HEK293 (cell line): ENCODE results near the gene GOSR2.
A peak's percentile ranks its signal among the peaks of the same experiment; 100 is the strongest.

Experiments used
- CTCF ChIA-PET: fragments of 350-600 bp; formaldehyde crosslinking; extraction: SDS; loops from one replicate; lab custom pipeline; 2021; ENCODE audit warnings: antibody characterized with exemption; lab: Yijun Ruan, JAX
- POLR2A ChIA-PET: fragments of 300-600 bp; formaldehyde crosslinking; extraction: SDS; loops from one replicate; lab custom pipeline; 2020; ENCODE audit warnings: antibody characterized with exemption, inconsistent platforms; lab: Yijun Ruan, JAX
- H3K27ac ChIP-seq: fragments of 200-500 bp; sonication (Bioruptor generic); 2 replicates; pipeline ENCODE4 v1.5.1; 2014; ENCODE audit warnings: low read depth, low read length, control low read depth, inconsistent platforms; ENCODE audit errors: extremely low read depth
- H3K36me3 ChIP-seq, 2 experiments: fragments of 200-500 bp in 1 of 2; sonication (Bioruptor generic) in 1 of 2; 1 replicate in 1 of 2; 2 replicates in 1 of 2; pipeline ENCODE4 v1.5.1; 2014 to 2017; ENCODE audit warnings: inconsistent platforms in 2 of 2, low read length in 2 of 2; ENCODE audit not compliant: control insufficient read depth in 2 of 2, insufficient read depth in 1 of 2
- H3K4me1 ChIP-seq: fragments of 200-500 bp; sonication (Bioruptor generic); 2 replicates; pipeline ENCODE4 v1.5.1; 2014; ENCODE audit warnings: mild to moderate bottlenecking, low read length, inconsistent platforms; ENCODE audit not compliant: control insufficient read depth, insufficient read depth
- H3K4me3 ChIP-seq: 2 replicates; pipeline ENCODE4 v1.5.1; 2011; ENCODE audit warnings: low read depth, mild to moderate bottlenecking, control low read depth, low read length, moderate library complexity
- H3K9me3 ChIP-seq: fragments of 200-500 bp; sonication (Bioruptor generic); 2 replicates; pipeline ENCODE4 v1.5.1; 2014; ENCODE audit warnings: low read depth, low read length, inconsistent platforms; ENCODE audit not compliant: control insufficient read depth, insufficient read depth
- BCL11A ChIP-seq: fragments of 450-650 bp; formaldehyde crosslinking; IDR thresholded peaks from 2 replicates; pipeline ENCODE4 v1.5.1; 2016; ENCODE audit warnings: low read depth, missing biosample characterization, missing genetic modification characterization
- BCL11B ChIP-seq: fragments of 450-650 bp; formaldehyde crosslinking; IDR thresholded peaks from 2 replicates; pipeline ENCODE4 v1.5.1; 2016; ENCODE audit warnings: low read depth, missing biosample characterization, missing genetic modification characterization
- GLIS2 ChIP-seq: fragments of 450-650 bp; formaldehyde crosslinking; IDR thresholded peaks from 2 replicates; pipeline ENCODE4 v1.5.1; 2016; ENCODE audit warnings: missing biosample characterization, missing genetic modification characterization
- KLF17 ChIP-seq: fragments of 450-650 bp; formaldehyde crosslinking; IDR thresholded peaks from 2 replicates; pipeline ENCODE4 v1.5.1; 2016; ENCODE audit warnings: missing biosample characterization, missing genetic modification characterization
- PRDM1 ChIP-seq: fragments of 450-650 bp; formaldehyde crosslinking; IDR thresholded peaks from 2 replicates; pipeline ENCODE4; 2016; ENCODE audit warnings: missing biosample characterization, missing genetic modification characterization
- PRDM6 ChIP-seq: fragments of 450-650 bp; formaldehyde crosslinking; IDR thresholded peaks from 2 replicates; pipeline ENCODE4 v1.5.1; 2017; ENCODE audit warnings: missing biosample characterization, missing genetic modification characterization
- SCRT2 ChIP-seq: fragments of 450-650 bp; formaldehyde crosslinking; IDR thresholded peaks from 2 replicates; pipeline ENCODE4 v1.5.1; 2016; ENCODE audit warnings: missing biosample characterization, missing genetic modification characterization
- ZIC2 ChIP-seq: fragments of 450-650 bp; formaldehyde crosslinking; IDR thresholded peaks from 2 replicates; pipeline ENCODE4 v1.5.1; 2016; ENCODE audit warnings: missing biosample characterization, missing genetic modification characterization
- ZNF10 ChIP-seq: fragments of 450-650 bp; formaldehyde crosslinking; IDR thresholded peaks from 2 replicates; pipeline ENCODE4 v1.5.1; 2017; ENCODE audit warnings: missing biosample characterization, missing genetic modification characterization
- ZNF114 ChIP-seq: fragments of 450-650 bp; formaldehyde crosslinking; IDR thresholded peaks from 2 replicates; pipeline ENCODE4 v1.5.0; 2017; ENCODE audit warnings: missing biosample characterization, missing genetic modification characterization
- ZNF16 ChIP-seq: fragments of 450-650 bp; formaldehyde crosslinking; IDR thresholded peaks from 2 replicates; pipeline ENCODE4 v1.5.1; 2016; ENCODE audit warnings: low read depth, missing biosample characterization, missing genetic modification characterization
- ZNF239 ChIP-seq: fragments of 450-650 bp; formaldehyde crosslinking; IDR thresholded peaks from 2 replicates; pipeline ENCODE4 v1.5.1; 2016; ENCODE audit warnings: missing biosample characterization, missing genetic modification characterization
- ZNF266 ChIP-seq: fragments of 450-650 bp; formaldehyde crosslinking; IDR thresholded peaks from 2 replicates; pipeline ENCODE4 v1.5.1; 2016; ENCODE audit warnings: missing biosample characterization, missing genetic modification characterization, low read depth
- ZNF350 ChIP-seq: fragments of 450-650 bp; formaldehyde crosslinking; IDR thresholded peaks from 2 replicates; pipeline ENCODE4 v1.5.0; 2017; ENCODE audit warnings: missing biosample characterization, mild to moderate bottlenecking, missing genetic modification characterization
- ZNF501 ChIP-seq: fragments of 450-650 bp; formaldehyde crosslinking; IDR thresholded peaks from 2 replicates; pipeline ENCODE4 v1.5.1; 2016; ENCODE audit warnings: missing biosample characterization, missing genetic modification characterization
- ZNF548 ChIP-seq: fragments of 450-650 bp; formaldehyde crosslinking; IDR thresholded peaks from 2 replicates; pipeline ENCODE4 v1.5.1; 2016; ENCODE audit warnings: missing biosample characterization, missing genetic modification characterization
- ZNF561 ChIP-seq: fragments of 450-650 bp; IDR thresholded peaks from 2 replicates; pipeline ENCODE4 v1.5.1; 2018; ENCODE audit warnings: missing biosample characterization, missing genetic modification characterization, borderline replicate concordance
- ZNF776 ChIP-seq: fragments of 450-650 bp; formaldehyde crosslinking; IDR thresholded peaks from 2 replicates; pipeline ENCODE4 v1.5.0; 2017; ENCODE audit warnings: missing biosample characterization, missing genetic modification characterization, borderline replicate concordance
- ZNF791 ChIP-seq: fragments of 450-650 bp; formaldehyde crosslinking; IDR thresholded peaks from 2 replicates; pipeline ENCODE4 v1.5.1; 2016; ENCODE audit warnings: missing biosample characterization, missing genetic modification characterization
- TF ChIP-seq, protein P1 (sequence below): fragments of 450-650 bp; formaldehyde crosslinking; IDR thresholded peaks from 2 replicates; pipeline ENCODE4 v1.5.1; 2016; ENCODE audit warnings: missing biosample characterization, missing genetic modification characterization, borderline replicate concordance
- TF ChIP-seq, protein P2 (sequence below): fragments of 450-650 bp; formaldehyde crosslinking; IDR thresholded peaks from 2 replicates; pipeline ENCODE4 v1.5.1; 2016; ENCODE audit warnings: missing biosample characterization, missing genetic modification characterization

GOSR2 gene

GRCh38 chr17:46968224-46968834 is 45.4 kb downstream of the GOSR2 start:
- Histone ChIP-seq H3K4me3 (no peak overlapping the region), H3K36me3 (peaks cover 0 to 19% of the 10 kb centered on the region in 2 experiments; a peak in 2 of 3 replicates), H3K27ac (no peak overlapping the region), H3K4me1 (no peaks in the 10 kb centered on the region), H3K9me3 (no peaks in the 10 kb centered on the region)
- TF ChIP-seq ZNF501 (tag by site-specific recombination): no peak
- no peak for TF ChIP-seq ZNF548
- no peak for TF ChIP-seq ZNF16 (tag by site-specific recombination)
- no peak for TF ChIP-seq PRDM6
- TF ChIP-seq ZNF266 (tag by site-specific recombination): no peak
- TF ChIP-seq ZNF239 (tag by site-specific recombination): no peak
- TF ChIP-seq ZNF791 (tag by site-specific recombination): no peak
- no peak for TF ChIP-seq GLIS2
- TF ChIP-seq, protein P1, sequence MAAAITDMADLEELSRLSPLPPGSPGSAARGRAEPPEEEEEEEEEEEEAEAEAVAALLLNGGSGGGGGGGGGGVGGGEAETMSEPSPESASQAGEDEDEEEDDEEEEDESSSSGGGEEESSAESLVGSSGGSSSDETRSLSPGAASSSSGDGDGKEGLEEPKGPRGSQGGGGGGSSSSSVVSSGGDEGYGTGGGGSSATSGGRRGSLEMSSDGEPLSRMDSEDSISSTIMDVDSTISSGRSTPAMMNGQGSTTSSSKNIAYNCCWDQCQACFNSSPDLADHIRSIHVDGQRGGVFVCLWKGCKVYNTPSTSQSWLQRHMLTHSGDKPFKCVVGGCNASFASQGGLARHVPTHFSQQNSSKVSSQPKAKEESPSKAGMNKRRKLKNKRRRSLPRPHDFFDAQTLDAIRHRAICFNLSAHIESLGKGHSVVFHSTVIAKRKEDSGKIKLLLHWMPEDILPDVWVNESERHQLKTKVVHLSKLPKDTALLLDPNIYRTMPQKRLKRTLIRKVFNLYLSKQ (tag by site-specific recombination): no peak
- CTCF ChIA-PET: interaction anchor here (0.8 kb wide), 1 partner anchor 134 kb away, joined by 4 read pairs; no protein-coding TSS in a partner anchor
- POLR2A ChIA-PET: no interaction called here

- no peak for TF ChIP-seq ZNF114 (tag by site-specific recombination)
- TF ChIP-seq KLF17 (tag by site-specific recombination): no peak
- TF ChIP-seq, protein P2, sequence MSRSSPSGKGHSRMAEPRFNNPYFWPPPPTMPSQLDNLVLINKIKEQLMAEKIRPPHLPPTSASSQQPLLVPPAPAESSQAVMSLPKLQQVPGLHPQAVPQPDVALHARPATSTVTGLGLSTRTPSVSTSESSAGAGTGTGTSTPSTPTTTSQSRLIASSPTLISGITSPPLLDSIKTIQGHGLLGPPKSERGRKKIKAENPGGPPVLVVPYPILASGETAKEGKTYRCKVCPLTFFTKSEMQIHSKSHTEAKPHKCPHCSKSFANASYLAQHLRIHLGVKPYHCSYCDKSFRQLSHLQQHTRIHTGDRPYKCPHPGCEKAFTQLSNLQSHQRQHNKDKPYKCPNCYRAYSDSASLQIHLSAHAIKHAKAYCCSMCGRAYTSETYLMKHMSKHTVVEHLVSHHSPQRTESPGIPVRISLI (tag by site-specific recombination): no peak
- no peak for TF ChIP-seq PRDM1 (tag by site-specific recombination)
- no peak for TF ChIP-seq BCL11A (tag by site-specific recombination)
- TF ChIP-seq ZNF350: no peak
- Histone ChIP-seq H3K9me3 (no peaks in the 10 kb centered on the region), H3K36me3 (peaks cover 0 to 19% of the 10 kb centered on the region in 2 experiments; a peak in 2 of 3 replicates), H3K4me1 (no peaks in the 10 kb centered on the region), H3K27ac (no peak overlapping the region), H3K4me3 (no peak overlapping the region)
- ChIA-PET CTCF (no interaction called here), POLR2A (no interaction called here)
Observed at GRCh38 chr17:46968896-46969295, 45.9 kb downstream of the GOSR2 start.

DNA sequence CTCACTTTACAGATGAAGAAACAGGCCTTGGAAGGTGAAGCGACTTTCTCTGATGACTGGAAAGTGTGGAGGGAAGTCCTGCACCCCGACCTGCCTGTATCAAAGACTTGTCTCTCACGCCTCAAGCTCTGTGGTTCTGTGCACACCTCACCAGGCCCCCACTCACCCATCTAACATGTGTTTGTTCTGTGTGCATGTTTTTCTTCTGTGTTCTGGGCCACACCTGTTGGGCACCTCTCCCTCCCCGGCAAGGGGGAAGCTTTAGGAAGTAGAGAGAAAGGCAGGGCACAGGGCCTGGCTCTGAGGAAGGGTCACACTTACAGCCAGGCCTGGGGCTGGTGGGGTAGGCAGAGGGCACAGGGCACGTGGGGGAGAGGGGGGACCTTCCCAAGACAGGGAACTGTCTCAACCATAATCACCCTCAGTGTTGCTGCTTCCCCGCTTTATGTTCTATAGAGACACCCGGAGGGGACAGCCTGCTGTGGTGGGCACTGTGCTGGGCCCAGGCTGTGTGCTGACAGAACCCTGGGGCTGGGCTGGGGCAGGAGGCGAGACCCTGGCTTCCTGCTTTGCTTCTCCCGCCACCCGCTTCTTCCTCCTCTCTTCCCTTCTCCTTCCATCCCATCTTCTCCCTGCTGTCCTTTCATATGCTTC is 48.8 kb downstream of the GOSR2 start:
- POLR2A ChIA-PET: no interaction called here
- Histone ChIP-seq H3K4me1 (no peaks in the 10 kb centered on the region), H3K36me3 (peaks cover 0 to 17% of the 10 kb centered on the region in 2 experiments; a peak in 2 of 3 replicates), H3K4me3 (no peak overlapping the region), H3K27ac (no peak overlapping the region), H3K9me3 (no peaks in the 10 kb centered on the region)
- TF ChIP-seq BCL11B (tag by site-specific recombination): no peak
- TF ChIP-seq ZNF561: no peak
- no peak for TF ChIP-seq KLF17 (tag by site-specific recombination)
- peak; percentile 70 for TF ChIP-seq SCRT2 (tag by site-specific recombination)
- TF ChIP-seq PRDM1 (tag by site-specific recombination): peak; percentile 45; the same call in 1 of the 2 replicates
- TF ChIP-seq ZIC2 (tag by site-specific recombination): peak; percentile 30; the same call in 1 of the 2 replicates
- TF ChIP-seq ZNF10: no peak
- no peak for TF ChIP-seq ZNF776 (tag by site-specific recombination)
- CTCF ChIA-PET: interaction anchor here (0.6 to 1.0 kb wide), 3 partner anchors 10 to 1039 kb away, joined by 3 to 6 read pairs (median 3); no protein-coding TSS in a partner anchor
